LNCAP (cell line): ENCODE results near the gene KDM4C.

ENCODE experiments used
- TF ChIP-seq, protein P1 (sequence below): fragments of 450-650 bp; IDR thresholded peaks from 2 replicates; pipeline ENCODE4 v1.5.1; 2017; ENCODE audit warnings: mild to moderate bottlenecking

KDM4C gene

DNA sequence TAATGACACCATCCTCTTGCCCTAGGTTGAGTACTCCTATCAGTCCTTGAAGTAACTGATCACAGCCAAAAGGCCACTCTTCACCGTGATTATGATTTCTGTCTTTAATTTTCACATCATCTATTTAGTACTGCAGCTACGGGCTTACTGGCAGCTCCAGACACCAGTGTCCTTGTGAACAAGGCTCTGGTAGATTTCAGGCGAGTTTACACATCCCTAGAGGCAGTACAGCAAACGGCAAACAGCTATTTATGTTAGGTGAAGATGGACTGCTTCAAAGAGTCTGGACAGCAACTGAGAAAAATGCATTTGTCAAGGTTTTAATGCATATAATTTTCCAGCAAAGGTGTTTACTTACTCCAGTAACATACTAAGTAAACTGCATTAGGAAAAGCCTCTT, 396.9 kb downstream of the KDM4C start:
- TF ChIP-seq, protein P1, sequence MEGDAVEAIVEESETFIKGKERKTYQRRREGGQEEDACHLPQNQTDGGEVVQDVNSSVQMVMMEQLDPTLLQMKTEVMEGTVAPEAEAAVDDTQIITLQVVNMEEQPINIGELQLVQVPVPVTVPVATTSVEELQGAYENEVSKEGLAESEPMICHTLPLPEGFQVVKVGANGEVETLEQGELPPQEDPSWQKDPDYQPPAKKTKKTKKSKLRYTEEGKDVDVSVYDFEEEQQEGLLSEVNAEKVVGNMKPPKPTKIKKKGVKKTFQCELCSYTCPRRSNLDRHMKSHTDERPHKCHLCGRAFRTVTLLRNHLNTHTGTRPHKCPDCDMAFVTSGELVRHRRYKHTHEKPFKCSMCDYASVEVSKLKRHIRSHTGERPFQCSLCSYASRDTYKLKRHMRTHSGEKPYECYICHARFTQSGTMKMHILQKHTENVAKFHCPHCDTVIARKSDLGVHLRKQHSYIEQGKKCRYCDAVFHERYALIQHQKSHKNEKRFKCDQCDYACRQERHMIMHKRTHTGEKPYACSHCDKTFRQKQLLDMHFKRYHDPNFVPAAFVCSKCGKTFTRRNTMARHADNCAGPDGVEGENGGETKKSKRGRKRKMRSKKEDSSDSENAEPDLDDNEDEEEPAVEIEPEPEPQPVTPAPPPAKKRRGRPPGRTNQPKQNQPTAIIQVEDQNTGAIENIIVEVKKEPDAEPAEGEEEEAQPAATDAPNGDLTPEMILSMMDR, result no peak

DNA sequence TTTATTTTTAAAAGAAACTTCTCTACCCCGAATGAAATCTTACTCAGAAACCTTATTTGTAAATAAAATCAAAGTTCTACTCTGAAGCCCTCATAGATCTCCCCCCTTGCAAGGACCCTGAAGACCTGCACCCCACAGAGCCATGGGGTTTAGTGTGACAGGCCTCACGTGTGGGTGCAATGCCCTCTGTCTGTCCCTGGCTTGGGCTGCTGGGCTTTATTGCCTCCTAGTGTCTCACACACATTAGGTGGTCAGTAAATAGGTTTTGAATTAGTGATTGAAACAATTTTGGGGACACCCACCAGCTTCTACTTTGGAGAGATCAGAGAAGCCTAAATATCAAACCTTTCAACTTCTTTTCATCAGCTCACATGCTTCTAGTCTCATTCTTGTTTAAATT, 403.7 kb downstream of the KDM4C start:
- TF ChIP-seq, protein P1, result no peak

DNA sequence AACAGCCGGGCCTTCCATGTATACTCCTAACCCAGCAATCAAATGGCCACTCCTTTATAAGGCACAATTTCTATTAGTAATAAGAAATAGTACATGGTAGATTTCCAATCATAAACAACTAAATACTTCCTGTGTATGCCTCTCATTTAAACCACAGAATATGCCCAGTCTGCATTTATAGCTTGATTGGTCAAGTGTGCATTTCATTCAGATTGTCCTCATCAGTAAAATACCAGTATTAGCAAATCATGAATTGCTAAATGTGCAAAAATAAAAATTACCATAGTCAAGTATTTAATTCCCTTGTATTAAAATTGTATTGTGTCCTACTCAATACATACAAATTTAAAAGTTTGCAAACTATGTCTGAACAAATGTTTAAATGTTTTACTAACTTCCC, 406.2 kb downstream of the KDM4C start:
- TF ChIP-seq, protein P1, result no peak

DNA sequence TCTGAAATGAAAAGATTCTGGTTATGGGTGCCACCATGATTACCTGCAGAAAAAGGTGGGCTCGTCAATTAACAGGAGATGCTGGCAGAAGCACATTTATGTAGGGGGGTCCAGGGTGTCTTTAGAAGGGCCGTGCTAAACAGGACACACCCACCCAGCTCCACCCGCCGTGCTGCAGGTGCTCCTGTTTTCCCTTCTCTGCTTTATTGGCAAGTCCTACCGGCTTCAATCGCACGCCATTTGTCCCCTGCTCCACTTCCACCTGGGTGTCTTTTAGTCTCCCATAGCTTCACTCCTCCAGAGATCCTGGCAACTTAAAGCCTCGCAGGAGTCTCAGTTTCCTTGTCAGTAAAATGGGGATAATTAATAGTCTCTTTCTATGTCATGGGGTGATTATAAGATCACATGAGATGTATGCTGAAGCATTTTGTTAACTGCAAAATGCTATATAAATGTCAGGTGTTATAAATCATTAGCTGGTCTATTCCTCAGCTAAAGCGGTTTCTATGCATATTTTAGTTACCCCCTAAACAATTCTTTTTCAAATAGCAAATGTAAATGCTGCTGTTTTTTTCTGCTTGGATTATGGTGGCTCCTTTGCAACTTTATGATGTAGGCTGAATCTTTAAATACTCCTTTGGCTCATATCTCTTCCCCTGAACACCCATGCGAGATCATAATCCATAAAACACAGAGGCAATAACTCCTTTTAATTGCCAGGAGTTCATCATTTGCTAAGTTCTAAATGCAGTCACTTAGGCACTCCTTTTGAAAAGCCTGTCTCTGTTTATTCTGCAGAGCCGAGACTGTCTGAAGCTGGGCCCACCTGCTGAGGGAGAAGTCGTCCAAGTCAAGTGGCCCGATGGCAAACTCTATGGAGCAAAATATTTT, 406.9 kb downstream of the KDM4C start:
- TF ChIP-seq, protein P1, result no peak

DNA sequence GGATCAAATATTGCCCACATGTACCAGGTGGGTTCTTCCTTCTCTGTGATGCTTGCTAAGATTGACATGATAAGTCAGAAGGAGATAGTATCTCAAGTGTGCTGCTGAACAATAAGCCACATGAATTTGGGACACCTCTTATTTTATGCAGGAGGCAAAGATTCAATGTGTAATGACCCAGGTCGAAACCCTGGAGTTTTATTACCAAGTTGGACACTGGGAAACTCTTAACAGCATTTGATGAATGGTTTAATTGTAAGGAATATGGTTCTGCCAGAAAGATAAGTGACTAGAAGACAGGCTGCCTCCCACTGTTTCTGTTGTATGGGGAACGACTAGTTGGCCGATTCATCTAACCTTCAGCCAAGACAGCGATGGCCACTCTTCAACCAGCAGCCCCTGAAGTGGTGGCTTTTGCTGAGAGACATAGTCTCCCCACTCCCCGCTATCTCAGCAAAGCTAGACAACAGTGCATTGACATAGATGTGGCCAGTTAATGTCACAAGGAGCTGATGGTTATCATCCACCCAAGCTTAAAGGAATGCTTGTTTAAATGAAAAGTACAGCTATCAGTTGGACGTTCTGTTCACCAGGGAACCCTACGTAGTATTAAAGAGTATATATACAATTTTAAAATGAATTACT, 407.7 kb downstream of the KDM4C start:
- TF ChIP-seq, protein P1, result no peak

DNA sequence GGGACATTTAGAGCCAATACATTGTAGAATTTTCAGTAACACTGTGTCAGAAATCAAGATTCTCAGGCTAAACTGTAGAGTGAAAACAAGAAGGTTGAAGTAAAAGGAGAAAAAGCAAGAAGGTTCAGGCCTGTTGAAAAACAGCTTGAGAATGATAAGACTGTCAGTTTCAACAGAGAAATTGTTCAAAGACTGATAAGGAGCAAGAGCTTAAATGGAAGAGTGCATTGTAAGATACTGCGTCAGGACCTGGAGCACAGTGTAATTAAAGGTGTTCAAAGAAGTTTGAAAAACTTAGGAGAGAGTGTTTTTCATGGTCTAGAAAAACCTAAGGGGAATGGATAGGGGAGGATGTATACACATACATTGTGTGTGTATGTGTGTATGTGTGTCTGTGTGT, 408.3 kb downstream of the KDM4C start:
- TF ChIP-seq, protein P1, result no peak

DNA sequence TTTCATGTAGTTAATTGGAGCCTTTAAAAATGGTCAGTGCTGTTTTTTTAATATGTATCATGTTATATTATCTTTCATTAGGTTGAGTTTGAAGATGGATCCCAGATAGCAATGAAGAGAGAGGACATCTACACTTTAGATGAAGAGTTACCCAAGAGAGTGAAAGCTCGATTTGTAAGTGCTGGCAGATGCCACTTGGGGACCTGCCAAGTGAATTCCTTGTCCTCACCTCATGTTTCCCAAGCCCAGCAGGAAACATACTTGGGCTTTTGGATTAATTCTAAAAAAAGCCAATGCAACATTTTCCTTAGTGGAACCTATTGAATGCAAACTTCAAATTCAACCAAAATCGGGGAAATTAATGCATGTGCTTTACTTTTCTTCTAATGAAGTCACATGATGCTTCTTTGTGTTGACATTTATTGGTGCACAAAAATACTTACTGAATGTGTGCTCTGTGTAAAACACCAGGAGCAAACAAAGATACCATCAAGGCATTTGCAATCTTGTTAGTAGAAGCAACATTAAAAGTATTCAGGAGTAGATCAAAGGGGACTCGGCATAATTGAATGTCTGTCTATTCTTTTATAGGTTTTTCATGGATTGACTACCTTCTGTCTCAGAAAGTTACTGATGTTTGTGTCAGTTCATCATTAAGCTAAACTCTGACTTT, 412.1 kb downstream of the KDM4C start:
- TF ChIP-seq, protein P1, result no peak
